Esophagus muscularis mucosa (tissue), 4 donors: ENCODE measurements around the gene P2RY6. TPM values are rescaled to one million over a fixed set of nuclear protein-coding genes. Genes with fewer than 3 reads are reported as not detected.

ENCODE experiments used
- DNase-seq: peaks from one replicate; pipeline ENCODE4 v3.0.0-alpha.2; 2017; ENCODE audit errors: extremely low spot score
- H3K27ac ChIP-seq, 4 donors: fragments of 200-600 bp; sonication (generic); replicated peaks in 1 of 4; 1 replicate in 3 of 4; 2 replicates in 1 of 4; pipeline ENCODE4 v1.5.1; 2016 to 2019; ENCODE audit warnings: mild to moderate bottlenecking in 1 of 4
- H3K27me3 ChIP-seq, 4 donors: fragments of 200-600 bp; sonication (generic); one replicate each; pipeline versions ENCODE4 v1.5.1 to v1.6.0; 2016 to 2019
- H3K36me3 ChIP-seq, 4 donors: fragments of 200-600 bp; sonication (generic); one replicate each; pipeline ENCODE4 v1.5.1; 2016 to 2019
- H3K4me1 ChIP-seq, 4 donors: fragments of 200-600 bp; sonication (generic); one replicate each; pipeline ENCODE4 v1.5.1; 2016 to 2019
- H3K4me3 ChIP-seq, 4 donors: fragments of 200-600 bp; sonication (generic); 1 replicate in 2 of 4; 2 replicates in 2 of 4; pipeline ENCODE4 v1.5.1; 2016 to 2019; ENCODE audit warnings: mild to moderate bottlenecking in 4 of 4, moderate library complexity in 1 of 4
- H3K9me3 ChIP-seq, 4 donors: fragments of 200-600 bp; sonication (generic); 1 replicate in 3 of 4; 2 replicates in 1 of 4; pipeline ENCODE4 v1.5.1; 2016 to 2019
- CTCF ChIP-seq, 3 experiments: fragments of 200-600 bp in 2 of 3; fragments of 450-650 bp in 1 of 3; sonication (generic) in 2 of 3; IDR thresholded peaks; one replicate each; pipeline ENCODE4 v1.5.1; 2017 to 2019; ENCODE audit warnings: antibody characterized with exemption in 3 of 3, mild to moderate bottlenecking in 2 of 3, moderate library complexity in 1 of 3
- EP300 ChIP-seq: sonication (generic); formaldehyde crosslinking; IDR thresholded peaks from one replicate; pipeline ENCODE4 v1.6.1; 2017; ENCODE audit warnings: antibody characterized with exemption
- POLR2A ChIP-seq: fragments of 450-650 bp; IDR thresholded peaks from one replicate; pipeline ENCODE4 v1.6.1; 2017; ENCODE audit warnings: antibody characterized with exemption, moderate library complexity, mild to moderate bottlenecking, low read depth
- POLR2AphosphoS5 ChIP-seq, 2 donors: sonication (generic); formaldehyde crosslinking; IDR thresholded peaks; one replicate each; pipeline ENCODE4 v1.6.1; 2017; ENCODE audit warnings: antibody characterized with exemption in 2 of 2
- WGBS: methylation state at CpG from one replicate; pipeline ENCODE4 v1.1.5; 2018; 5-methylcytosine and 5-hydroxymethylcytosine counted together
- intact Hi-C: fragments of 100-400 bp; cut with DNase I; formaldehyde crosslinking; loops from one replicate; pipeline ENCODE4 v1.15.1; 2023
- total RNA-seq, 4 donors: library from RNA; depleted of rRNA; stranded (reverse); fragments of >200 nt; gene quantifications; one replicate each; pipeline versions ENCODE4 v1.1.0 to v1.2.1, GENCODE V29; 2016

Gene P2RY6
- total RNA-seq, 4 donors from 2014 or later = 1.6 to 4.8 (median 2.4) TPM

GRCh38 chr11:73260127-73260457 lies 12.0 kb upstream of the P2RY6 start:
- Histone ChIP-seq H3K9me3 (no peaks in the 10 kb centered on the region), H3K4me3 (no peak overlapping the region), H3K36me3 (no peaks in the 10 kb centered on the region), H3K27ac (no peak overlapping the region), H3K4me1 (peaks cover 19 to 26% (median 22%) of the 10 kb centered on the region in 4 donors), H3K27me3 (peaks cover 0 to 17% (median 7%) of the 10 kb centered on the region in 4 donors)
- no peak for DNase-seq
- intact Hi-C loops = no loop called here
- no peak for TF ChIP-seq CTCF (IDR thresholded peaks at IDR 0.05)
- no peak for TF ChIP-seq POLR2AphosphoS5 (IDR thresholded peaks at IDR 0.05)
- TF ChIP-seq POLR2A = no peak
- no peak for TF ChIP-seq EP300

- Histone ChIP-seq H3K4me1 (peaks cover 12 to 23% (median 15%) of the 10 kb centered on the region in 4 donors), H3K27me3 (peaks cover 0 to 32% (median 8%) of the 10 kb centered on the region in 4 donors), H3K4me3 (no peak overlapping the region), H3K27ac (no peak overlapping the region), H3K9me3 (no peaks in the 10 kb centered on the region), H3K36me3 (no peaks in the 10 kb centered on the region)
- 74% methylated on average over 5 of the region's 5 CpGs for WGBS
- no peak for TF ChIP-seq POLR2AphosphoS5 (IDR thresholded peaks at IDR 0.05)
- TF ChIP-seq CTCF (IDR thresholded peaks at IDR 0.05) = no peak
- TF ChIP-seq EP300 = no peak
- TF ChIP-seq POLR2A = no peak
- DNase-seq = no peak
- intact Hi-C loops = no loop called here
Observed at GRCh38 chr11:73262851-73263495, 9.2 kb upstream of the P2RY6 start.

GRCh38 chr11:73263640-73264039 lies 8.5 kb upstream of the P2RY6 start:
- H3K36me3 ChIP-seq = no peaks in the 10 kb centered on the region
- intact Hi-C loops = no loop called here
- H3K4me3 ChIP-seq = no peak overlapping the region
- no peak for DNase-seq
- H3K4me1 ChIP-seq = peaks cover 8 to 19% (median 10%) of the 10 kb centered on the region in 4 donors
- 92% methylated on average over 2 of the region's 2 CpGs for WGBS
- H3K27ac ChIP-seq = no peak overlapping the region
- TF ChIP-seq EP300 (no peak), POLR2AphosphoS5 (IDR thresholded peaks at IDR 0.05) (no peak), CTCF (IDR thresholded peaks at IDR 0.05) (no peak), POLR2A (no peak)
- H3K9me3 ChIP-seq = no peaks in the 10 kb centered on the region
- H3K27me3 ChIP-seq = peaks cover 0 to 39% (median 8%) of the 10 kb centered on the region in 4 donors

GRCh38 chr11:73265278-73265810 lies 6.8 kb upstream of the P2RY6 start:
- Histone ChIP-seq H3K36me3 (no peaks in the 10 kb centered on the region), H3K4me3 (no peak overlapping the region), H3K4me1 (peaks cover 11 to 35% (median 18%) of the 10 kb centered on the region in 4 donors), H3K9me3 (no peaks in the 10 kb centered on the region), H3K27me3 (peaks cover 0 to 48% (median 8%) of the 10 kb centered on the region in 4 donors), H3K27ac (no peak overlapping the region)
- TF ChIP-seq EP300 = no peak
- no peak for TF ChIP-seq CTCF (IDR thresholded peaks at IDR 0.05)
- no peak for TF ChIP-seq POLR2AphosphoS5 (IDR thresholded peaks at IDR 0.05)
- TF ChIP-seq POLR2A = no peak
- intact Hi-C loops = no loop called here
- 93% methylated on average over 4 of the region's 4 CpGs for WGBS
- no peak for DNase-seq
